ENCODE data around the gene OR11A1.

- TF ChIP-seq CTCF (IDR thresholded peaks at IDR 0.05) (no peak), POLR2A (IDR thresholded peaks at IDR 0.05) (no peak), POLR2AphosphoS5 (IDR thresholded peaks at IDR 0.05) (no peak), EP300 (IDR thresholded peaks at IDR 0.05; ENCODE audit: low read depth) (no peak)
Measured at GRCh38 chr6:29495571-29495970, 38.7 kb upstream of the OR11A1 start.

Measured in transverse colon (tissue), 4 donors.